Fibroblast of the aortic adventitia (primary cell): ENCODE results near the gene PRKAG3. TPM values are rescaled to one million over a fixed set of nuclear protein-coding genes. Genes with fewer than 3 reads are reported as not detected.
A peak's percentile ranks its signal among the peaks of the same experiment; 100 is the strongest.

Experiments used
- DNase-seq: peaks from one replicate; pipeline ENCODE4 v3.0.0-alpha.2; 2010; ENCODE audit warnings: low read depth
- H3K4me3 ChIP-seq: 2 replicates; pipeline ENCODE4 v1.5.1; 2011; ENCODE audit warnings: low read depth, mild to moderate bottlenecking, control low read depth, low read length, moderate library complexity
- total RNA-seq: library from RNA; depleted of rRNA; stranded (reverse); fragments of >200 nt; gene quantifications from 2 replicates; pipeline ENCODE4 v1.2.3, GENCODE V29; 2012; ENCODE audit warnings: low replicate concordance
- TF ChIP-seq, protein P1 (sequence below): IDR thresholded peaks from 2 replicates; pipeline ENCODE4 v1.5.1; 2011; ENCODE audit warnings: mild to moderate bottlenecking, low read length, control low read depth, inconsistent platforms; ENCODE audit not compliant: insufficient read depth

The PRKAG3 gene
- total RNA-seq, 1 donor, result 0.18 TPM

DNA sequence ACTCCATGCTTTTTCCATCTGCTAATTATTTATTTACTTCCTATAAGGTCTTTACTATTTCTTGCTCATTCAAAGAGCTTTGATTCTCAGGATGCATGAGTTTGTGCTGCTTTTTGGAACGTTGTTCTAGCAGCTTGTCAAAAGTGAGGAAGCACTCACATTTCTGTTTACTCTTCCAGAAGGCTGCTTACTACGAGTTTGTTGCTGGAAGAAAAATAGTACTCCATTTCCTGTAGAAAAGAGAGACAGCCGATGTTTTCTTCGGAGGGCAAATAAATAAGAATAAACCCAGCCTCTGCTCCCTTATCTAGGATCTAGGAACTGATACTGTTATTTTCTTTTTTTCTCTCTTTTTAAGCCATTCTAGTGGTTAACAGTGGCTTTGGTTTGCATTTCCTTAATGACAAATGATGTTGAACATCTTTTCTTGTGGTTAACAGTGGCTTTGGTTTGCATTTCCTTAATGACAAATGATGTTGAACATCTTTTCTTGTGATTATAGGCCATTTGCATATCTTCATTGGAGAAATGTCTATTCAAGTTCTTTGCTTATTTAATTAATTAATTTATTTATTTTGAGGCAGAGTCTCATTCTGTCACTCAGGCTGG, 29.1 kb downstream of the PRKAG3 start:
- no peak overlapping the region for H3K4me3 ChIP-seq
- TF ChIP-seq, protein P1, sequence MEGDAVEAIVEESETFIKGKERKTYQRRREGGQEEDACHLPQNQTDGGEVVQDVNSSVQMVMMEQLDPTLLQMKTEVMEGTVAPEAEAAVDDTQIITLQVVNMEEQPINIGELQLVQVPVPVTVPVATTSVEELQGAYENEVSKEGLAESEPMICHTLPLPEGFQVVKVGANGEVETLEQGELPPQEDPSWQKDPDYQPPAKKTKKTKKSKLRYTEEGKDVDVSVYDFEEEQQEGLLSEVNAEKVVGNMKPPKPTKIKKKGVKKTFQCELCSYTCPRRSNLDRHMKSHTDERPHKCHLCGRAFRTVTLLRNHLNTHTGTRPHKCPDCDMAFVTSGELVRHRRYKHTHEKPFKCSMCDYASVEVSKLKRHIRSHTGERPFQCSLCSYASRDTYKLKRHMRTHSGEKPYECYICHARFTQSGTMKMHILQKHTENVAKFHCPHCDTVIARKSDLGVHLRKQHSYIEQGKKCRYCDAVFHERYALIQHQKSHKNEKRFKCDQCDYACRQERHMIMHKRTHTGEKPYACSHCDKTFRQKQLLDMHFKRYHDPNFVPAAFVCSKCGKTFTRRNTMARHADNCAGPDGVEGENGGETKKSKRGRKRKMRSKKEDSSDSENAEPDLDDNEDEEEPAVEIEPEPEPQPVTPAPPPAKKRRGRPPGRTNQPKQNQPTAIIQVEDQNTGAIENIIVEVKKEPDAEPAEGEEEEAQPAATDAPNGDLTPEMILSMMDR, result no peak
- no peak for DNase-seq

DNA sequence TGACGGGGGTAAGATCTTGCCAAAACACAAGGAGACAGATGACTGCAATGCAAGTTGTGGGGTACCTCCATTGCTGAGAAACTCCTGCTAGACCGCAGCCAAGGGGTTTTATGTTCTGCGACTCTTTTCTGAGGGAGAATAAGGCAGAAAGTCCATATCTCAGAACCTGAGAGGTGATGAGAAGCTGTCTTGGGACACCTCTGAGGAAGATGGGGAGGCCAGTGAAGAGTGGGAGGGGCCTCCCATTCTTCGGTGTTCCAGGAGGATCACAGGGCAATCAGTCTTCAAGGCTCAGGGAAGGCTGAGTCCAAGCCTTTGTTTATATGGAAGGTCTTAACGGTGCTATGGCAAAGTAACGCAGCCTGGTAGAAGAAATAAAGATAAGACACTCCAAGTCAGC, 31.6 kb downstream of the PRKAG3 start:
- no peak overlapping the region for H3K4me3 ChIP-seq
- no peak for DNase-seq
- TF ChIP-seq, protein P1, result no peak

DNA sequence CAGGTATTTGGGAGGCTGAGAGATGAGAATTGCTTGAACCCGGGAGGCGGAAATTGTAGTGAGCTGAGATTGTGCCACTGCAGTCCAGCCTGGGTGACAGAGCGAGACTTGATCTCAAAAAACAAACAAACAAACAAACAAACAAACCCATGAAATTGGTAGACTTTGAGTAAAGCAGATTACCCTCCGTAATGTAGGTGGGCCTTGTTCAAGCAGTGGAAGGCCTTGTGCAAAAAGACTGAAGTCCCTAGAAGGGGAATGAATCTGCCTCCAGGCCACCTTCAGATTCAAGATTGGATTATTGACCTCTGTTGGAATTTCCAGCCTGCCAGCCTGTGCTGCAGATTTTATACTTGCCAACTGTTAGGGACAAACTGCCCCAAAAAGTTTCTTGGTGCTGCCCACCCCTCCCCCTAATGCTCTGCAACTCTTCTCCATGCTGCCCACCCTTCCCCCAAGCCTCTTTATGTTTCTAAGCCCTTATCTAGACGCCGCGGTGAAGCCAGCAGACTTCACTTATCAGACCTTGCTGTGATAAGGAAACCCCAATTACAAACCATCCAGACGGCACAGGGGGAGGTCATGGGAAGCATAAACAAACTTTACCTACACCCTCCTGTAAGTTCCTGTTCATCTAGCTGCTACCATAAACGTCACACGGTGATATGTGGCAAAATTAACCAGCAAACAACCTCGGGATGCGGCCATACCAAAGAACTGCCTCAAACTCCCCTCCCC, 32.7 kb downstream of the PRKAG3 start:
- TF ChIP-seq, protein P1, result no peak
- peak; percentile 4 for DNase-seq

DNA sequence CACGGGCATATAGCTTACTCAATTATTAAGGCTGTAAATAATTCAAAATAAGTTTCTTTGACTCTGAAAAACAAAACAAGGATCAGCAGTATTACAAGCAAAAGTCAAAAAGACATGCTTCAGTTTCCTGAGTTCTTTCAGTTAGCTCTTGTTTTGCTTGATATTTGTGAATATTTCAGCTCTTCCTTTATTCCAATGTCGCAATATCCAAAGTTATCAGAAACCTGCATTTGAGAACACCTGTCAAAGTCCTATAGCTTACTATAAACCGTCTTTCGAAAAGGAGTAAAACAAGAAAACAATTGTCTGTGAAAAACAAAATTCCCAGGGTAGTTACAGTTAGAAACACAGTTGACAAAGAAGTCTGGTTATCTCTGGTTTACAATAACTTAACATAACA, 34.9 kb downstream of the PRKAG3 start:
- TF ChIP-seq, protein P1, result no peak
- DNase-seq, result no peak
- H3K4me3 ChIP-seq, result no peak overlapping the region

More for the DNA sequence above, 32.7 kb downstream of the PRKAG3 start:
- no peak overlapping the region for H3K4me3 ChIP-seq

DNA sequence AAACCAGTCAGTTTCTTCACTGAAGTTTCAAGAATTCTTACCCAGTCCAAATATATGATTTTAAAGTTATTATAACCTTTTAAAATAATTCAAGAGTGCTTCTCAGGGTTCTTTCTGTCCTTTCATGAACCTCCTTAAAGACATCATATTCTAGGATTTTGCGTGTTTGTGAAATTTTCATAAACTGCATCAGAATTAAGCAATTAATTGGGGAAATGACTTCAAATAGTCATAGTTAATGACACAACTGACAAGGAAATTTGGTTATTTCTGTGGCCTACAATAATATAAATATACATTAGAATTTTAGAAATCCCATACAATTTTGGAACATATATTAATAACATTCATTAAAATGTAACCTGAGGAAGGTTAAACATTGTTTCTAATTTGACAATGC, 39.2 kb downstream of the PRKAG3 start:
- no peak for DNase-seq
- H3K4me3 ChIP-seq, result no peak overlapping the region
- TF ChIP-seq, protein P1, result no peak

DNA sequence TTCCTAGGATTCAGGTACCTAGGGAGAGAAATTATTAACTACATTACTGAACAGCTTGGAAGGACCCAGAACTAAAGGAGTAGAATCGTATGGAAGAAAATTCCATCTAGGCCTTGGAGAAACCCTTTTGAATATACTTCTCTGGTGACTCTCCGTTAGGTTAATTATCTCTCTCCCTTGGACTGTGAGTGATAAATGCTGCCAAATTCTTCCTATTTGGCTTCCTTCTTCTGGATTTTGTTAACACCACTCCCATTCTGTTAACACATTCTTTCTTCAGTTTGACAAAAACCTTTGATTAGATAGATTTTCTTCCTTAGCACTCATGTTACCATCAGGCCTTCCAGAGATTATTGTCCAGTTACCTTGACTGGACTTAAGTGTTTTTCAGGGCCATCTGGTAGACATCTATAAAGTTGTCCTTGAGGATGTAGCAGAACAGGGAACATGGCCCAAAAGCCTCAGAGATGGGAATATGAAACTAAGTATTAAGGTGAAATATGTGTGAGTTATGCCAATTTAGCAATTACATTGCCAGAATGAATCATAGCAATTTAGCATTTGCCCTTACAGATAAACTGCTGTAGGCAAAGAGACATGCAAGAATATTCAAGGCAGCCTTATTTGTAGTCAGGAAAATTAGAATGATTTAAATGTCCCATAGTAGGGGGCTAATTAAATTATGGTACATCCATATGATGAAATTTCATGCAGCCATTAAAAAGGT, 42.9 kb downstream of the PRKAG3 start:
- no peak overlapping the region for H3K4me3 ChIP-seq
- TF ChIP-seq, protein P1, result no peak
- peak; percentile 43 for DNase-seq
